ENCODE data around the gene ITGA6.

GRCh38 chr2:172462849-172463381 is 35.5 kb downstream of the ITGA6 start:
- TF ChIP-seq POLR2A (IDR thresholded peaks at IDR 0.05) (no peak), CTCF (IDR thresholded peaks at IDR 0.05) (no peak)

Data from Peyer's patch (tissue), 4 donors.